Astrocyte of the cerebellum (primary cell): Measurements from ENCODE around the gene MAPKBP1.

Experiments
- DNase-seq: peaks from one replicate; pipeline ENCODE4 v3.0.0-alpha.2; 2011; ENCODE audit warnings: low read depth
- H3K4me3 ChIP-seq: 2 replicates; pipeline ENCODE4 v1.5.1; 2011; ENCODE audit warnings: mild to moderate bottlenecking, low read depth, low read length, moderate library complexity
- CTCF ChIP-seq: IDR thresholded peaks from 2 replicates; pipeline ENCODE4 v1.5.1; 2012; ENCODE audit warnings: low read length, low read depth, moderate library complexity, mild to moderate bottlenecking; ENCODE audit errors: missing control alignments
- in situ Hi-C: cut with HindIII; loops from 2 replicates; pipeline ENCODE4 v1.10.0; 2017; ENCODE audit warnings: low sequenced_read_pairs

Gene MAPKBP1

GRCh38 chr15:41782371-41783282 is 8.3 kb downstream of the MAPKBP1 start:
- DNase-seq: no peak
- no peak overlapping the region for H3K4me3 ChIP-seq
- TF ChIP-seq CTCF: no peak
- in situ Hi-C loops: loop anchor here (25.0 kb wide), 1 partner anchor 105 kb away; the partner anchor contains the start of gene SPTBN5

- DNase-seq: no peak
- H3K4me3 ChIP-seq: no peak overlapping the region
- in situ Hi-C loops: loop anchor here (25.0 kb wide), 1 partner anchor 104 kb away; the partner anchor contains the start of gene SPTBN5
- no peak for TF ChIP-seq CTCF
Observed at GRCh38 chr15:41783296-41783695, 9.0 kb downstream of the MAPKBP1 start.

GRCh38 chr15:41788262-41788661 is 14.0 kb downstream of the MAPKBP1 start:
- DNase-seq: no peak
- TF ChIP-seq CTCF: no peak
- no peak overlapping the region for H3K4me3 ChIP-seq
- in situ Hi-C loops: loop anchor here (25.0 kb wide), 1 partner anchor 99 kb away; the partner anchor contains the start of gene SPTBN5

- no peak for TF ChIP-seq CTCF
- H3K4me3 ChIP-seq: no peak overlapping the region
- no peak for DNase-seq
- in situ Hi-C loops: loop anchor here (25.0 kb wide), 1 partner anchor 98 kb away; the partner anchor contains the start of gene SPTBN5
Observed at GRCh38 chr15:41789236-41789635, 15.0 kb downstream of the MAPKBP1 start.

- H3K4me3 ChIP-seq: no peak overlapping the region
- in situ Hi-C loops: loop anchor here (25.0 kb wide), 1 partner anchor 98 kb away; the partner anchor contains the start of gene SPTBN5
- no peak for TF ChIP-seq CTCF
- no peak for DNase-seq
Observed at GRCh38 chr15:41789662-41790061, 15.4 kb downstream of the MAPKBP1 start.

GRCh38 chr15:41790169-41790568 is 15.9 kb downstream of the MAPKBP1 start:
- DNase-seq: no peak
- H3K4me3 ChIP-seq: no peak overlapping the region
- in situ Hi-C loops: loop anchor here (25.0 kb wide), 1 partner anchor 97 kb away; the partner anchor contains the start of gene SPTBN5
- TF ChIP-seq CTCF: no peak
